ENCODE data around the gene CDH7. TPM values are rescaled to one million over a fixed set of nuclear protein-coding genes. Genes with fewer than 3 reads are reported as not detected.

The CDH7 gene
- total RNA-seq, result 2.3 TPM

- DNase-seq, result peak; percentile 38
These were observed at the start of gene CDH7 for GRCh38 chr18:65750389-65751154. Gene CDH7, plus strand, starts transcription at chr18:65751012. Its CDS starts 11,831 bp downstream, at chr18:65762843.

DNA sequence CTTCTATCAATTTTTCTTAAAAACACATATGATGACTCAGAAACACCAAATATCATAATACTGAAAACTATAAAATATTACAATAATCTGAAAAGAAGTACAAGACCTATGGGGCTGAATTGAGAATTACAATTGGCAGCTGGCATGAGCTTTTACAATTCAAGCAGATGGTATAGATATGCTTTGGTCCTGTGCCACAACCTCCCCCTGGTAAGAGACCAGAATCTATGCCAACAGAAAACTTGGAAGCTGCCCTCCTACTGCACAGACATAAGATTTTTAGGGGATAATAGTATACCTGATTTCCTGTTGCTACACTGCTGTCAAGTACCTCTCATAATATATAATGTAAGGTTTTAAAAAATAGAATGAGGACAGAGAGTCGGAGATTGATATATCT, 46.8 kb upstream of the CDH7 start:
- DNase-seq, result no peak

DNA sequence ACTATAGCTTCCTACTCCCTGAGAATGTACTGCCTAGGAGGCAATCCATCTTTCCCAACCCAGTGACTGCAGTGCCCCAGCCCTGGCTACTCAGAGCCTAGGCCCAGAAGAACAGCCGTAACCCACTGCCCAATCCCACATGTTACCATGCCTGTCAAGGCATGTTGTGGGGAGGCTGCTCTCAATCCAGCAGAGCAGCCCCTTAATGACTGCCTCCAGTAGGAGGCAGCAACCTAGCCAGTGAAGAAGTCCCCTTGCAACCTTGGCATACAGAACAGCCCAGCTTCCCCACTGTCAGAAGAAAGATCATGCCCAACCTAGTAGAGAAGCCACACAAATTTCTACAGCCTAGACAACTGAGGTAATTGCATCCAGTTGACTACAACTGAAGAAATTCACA, 44.2 kb upstream of the CDH7 start:
- no peak for DNase-seq

DNA sequence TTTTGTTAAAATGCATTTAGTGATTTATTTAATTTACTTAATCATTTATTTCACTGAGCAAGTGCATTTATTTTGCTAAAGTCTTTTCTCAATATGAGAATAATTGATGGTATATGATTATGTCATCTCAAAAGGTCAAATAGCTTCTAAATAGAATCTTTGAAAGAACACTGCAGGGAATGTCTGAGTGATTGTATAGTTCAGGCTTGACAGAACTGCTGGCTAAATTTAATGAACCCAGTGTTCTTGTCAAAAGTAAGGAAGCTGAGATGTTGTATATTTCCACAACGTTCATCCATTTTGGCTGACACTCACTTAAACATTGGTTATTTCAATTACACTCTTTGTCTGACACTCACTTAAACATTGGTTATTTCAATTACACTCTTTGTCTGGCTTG, 39.3 kb upstream of the CDH7 start:
- no peak for DNase-seq

DNA sequence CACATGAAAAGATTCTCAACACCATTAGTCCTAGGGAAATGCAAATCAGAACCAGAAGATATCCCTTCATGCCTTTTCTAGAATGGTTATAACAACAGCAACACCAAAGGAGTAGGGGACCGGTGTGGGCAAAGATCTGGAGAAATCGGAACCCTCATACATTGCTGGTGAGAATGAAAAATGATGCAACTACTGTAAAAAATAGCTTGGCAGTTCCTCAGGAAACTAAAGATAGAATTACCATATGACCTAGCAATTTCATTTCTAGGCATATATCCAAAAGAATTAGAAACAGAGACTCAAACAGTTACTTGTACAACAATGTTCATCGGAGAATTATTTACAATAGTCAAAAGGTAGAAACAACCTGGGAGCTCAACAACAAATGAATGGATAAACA, 29.2 kb upstream of the CDH7 start:
- DNase-seq, result no peak

DNA sequence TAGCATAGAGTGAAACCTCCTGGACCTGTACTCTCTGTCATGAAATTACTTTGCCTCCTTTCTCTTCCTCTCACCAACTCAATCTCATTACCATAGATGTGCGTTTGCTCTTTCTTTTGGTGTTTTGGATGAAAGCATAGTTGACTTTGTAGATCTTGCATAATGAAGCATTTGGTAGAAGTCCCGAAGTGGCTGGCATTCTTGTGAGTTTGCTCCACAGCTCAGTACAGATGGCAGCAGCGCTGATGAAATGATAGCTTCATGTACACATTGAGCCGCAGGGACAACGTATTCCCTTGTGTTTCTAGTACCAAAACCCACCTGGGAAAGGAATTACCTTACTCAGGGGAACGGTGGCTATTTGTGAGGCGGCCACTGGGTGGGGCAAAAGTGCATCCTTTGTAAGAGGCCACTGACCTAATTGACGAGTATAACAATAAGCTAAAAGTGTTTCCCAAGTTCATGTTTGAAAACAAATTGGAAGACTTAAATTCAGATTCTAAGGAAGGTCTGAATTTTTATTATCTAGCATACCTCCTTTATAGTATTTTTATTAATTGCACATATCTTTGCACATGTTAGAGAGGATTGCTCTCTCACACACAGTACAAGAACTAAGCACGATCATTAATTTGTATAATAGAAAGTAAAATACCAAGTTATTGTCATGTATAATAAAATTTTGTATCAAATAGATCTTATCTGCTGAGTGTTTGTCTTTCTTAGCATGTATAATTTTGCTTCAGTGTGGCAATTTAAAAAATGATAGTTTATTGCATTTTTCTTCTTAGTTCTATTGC, 25.4 kb upstream of the CDH7 start:
- peak; percentile 1 for DNase-seq

DNA sequence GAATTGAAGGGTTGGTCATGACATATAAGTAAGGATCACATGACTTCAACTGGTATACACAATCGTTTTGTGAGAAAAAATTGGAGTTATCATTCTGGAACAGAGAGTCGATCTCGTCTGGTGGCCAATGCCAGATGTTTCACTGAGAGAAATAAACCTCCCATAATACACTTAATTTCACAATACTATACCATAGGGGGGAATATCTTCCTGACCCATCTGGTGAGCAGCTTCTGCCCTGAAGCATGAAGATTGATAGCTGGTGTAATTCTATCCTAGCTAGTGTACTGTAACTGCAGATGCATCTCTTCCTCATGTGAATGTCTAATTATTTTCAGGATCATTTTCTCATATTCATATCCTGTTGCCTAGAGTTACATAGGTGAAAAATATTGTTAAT, 15.7 kb upstream of the CDH7 start:
- no peak for DNase-seq

DNA sequence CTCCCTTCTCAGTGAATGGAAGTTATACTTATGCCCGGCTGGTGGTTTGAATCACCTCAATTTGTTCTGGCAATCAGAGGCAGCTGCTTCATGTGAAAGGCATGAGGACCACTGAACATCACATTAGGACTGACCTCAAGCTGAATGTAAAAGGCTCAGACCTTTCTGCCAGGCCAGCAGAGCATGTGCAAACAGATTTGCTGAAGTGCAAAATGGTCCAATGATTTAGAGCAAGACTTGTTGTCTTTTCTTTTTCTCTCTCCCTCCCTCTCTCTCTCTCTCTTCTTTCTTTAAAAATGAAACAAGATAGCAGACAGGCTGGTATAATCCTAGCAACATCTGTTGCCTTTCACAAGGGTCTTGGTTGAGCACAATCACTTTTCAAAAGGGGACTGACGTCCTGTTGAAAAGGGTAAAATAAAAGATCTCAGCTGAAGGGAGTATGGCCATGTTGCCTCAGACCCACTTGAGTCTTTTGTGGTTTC, 13.3 kb upstream of the CDH7 start:
- DNase-seq, result no peak

DNA sequence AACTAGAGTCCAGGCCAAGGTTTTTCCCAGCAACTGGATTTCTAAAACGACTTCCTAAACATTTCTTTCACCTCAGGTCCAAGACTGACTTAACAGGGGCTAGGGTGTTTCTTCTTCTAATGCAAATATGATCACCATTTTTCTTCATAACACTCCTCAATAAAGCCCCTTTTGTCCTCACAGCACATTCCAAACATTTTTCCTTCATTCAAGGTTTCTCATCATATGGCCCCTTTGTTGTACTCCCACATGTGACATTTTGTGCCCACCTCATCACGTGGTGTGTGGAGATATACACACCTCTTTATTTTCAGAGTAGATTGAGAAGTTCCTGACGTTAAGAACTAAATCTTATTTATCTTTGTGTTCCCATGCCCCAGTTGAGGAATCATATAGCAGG, 3.9 kb upstream of the CDH7 start:
- DNase-seq, result no peak

DNA sequence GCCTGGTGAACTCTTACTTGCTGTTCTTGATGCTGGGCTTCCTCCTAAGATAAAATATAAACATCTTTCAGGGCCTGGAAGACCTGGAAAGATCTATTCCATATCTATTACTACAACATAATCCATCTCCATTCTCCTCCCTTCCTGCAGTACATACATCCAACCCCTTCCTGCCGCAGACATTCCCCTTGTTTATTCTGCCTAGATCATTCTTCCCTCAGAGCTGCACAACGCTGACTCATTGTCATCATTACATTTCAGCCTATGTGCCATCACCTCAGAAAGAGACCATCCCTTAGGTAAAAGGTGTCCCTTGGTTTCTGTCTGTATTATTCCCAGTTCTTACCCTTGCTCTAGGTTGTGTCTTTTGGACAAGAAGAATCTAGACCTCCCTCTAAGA, 2.5 kb upstream of the CDH7 start:
- DNase-seq, result no peak

GRCh38 chr18:65749841-65750240, 971 bp upstream of the CDH7 start:
- no peak for DNase-seq

GRCh38 chr18:65751155-65752085, 608 bp downstream of the CDH7 start:
- peak; percentile 27 for DNase-seq

GRCh38 chr18:65752625-65753325, 2.0 kb downstream of the CDH7 start:
- DNase-seq, result no peak

DNA sequence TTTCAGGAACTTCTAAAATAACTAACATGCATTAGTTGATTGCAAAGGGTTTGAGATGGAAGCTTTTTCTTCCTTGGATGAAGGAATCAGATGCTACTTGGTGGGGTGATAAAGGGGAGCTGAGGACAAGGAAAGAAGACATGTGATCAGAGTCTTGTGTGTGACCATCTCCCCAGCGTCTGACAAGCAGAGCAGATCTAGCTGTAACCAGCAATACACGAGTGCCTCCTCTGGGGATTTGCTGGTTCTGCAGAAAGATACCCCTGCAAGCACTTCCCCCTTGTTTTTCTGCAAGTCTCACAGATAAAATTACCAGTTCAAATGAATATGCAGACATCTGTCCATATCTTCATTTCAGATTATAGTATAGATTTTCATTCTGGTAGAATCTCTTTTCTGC, 2.7 kb downstream of the CDH7 start:
- DNase-seq, result peak; percentile 8

GRCh38 chr18:65754121-65754520, 3.3 kb downstream of the CDH7 start:
- no peak for DNase-seq

- DNase-seq, result no peak
These were observed 4.8 kb downstream of the CDH7 start for GRCh38 chr18:65755616-65756015.

GRCh38 chr18:65760457-65760856, 9.6 kb downstream of the CDH7 start:
- DNase-seq, result no peak

DNA sequence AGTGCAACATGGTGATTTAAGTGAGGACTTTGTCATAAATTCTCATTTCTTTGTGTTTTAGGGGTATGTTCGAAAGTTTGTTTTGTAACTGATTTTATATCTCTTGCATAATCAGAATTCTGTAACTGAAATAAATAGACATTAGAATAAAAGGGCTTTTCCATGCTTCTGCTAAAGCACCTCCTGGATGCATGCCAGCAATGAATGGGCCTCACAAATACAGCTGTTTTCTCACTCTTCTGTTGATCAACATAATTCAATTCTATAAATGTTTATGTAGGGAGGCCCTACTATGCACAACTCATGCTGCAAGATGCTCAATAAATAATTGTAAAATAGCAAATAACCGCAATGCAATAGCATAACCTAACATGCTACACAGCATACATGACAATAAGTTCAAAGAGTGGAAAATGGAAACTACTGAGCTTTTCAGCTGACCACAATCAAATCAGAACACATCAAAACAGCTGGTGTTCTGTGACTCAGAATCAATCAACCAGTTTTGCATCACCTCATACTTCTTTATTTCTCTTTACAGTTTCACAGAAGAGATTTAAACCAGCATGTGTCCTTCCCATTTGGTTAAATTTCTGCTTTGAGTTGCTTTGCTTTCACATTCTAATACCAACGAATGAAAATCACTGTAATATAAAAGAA, 11.0 kb downstream of the CDH7 start:
- DNase-seq, result no peak

- no peak for DNase-seq
These were observed 11.7 kb downstream of the CDH7 start for GRCh38 chr18:65762556-65762955.

DNA sequence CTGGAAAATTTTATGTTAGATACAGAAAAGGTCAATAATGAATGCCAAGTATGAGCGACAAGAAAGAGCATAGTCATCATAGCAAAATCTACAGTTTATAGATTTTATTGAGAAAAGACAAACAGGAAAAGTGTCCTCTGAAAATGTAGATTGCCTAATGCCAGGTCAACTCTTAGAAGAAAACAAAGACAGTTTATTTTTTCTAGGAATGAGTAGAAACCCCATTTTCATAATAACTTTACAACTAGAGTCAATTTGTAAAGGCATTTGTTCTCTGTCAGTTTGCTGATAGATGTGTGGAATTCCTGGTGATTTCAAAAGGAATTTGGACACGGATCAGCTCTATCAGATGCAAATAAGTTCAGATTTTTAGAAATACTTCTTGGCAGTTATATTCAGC, 16.6 kb downstream of the CDH7 start:
- no peak for DNase-seq

- no peak for DNase-seq
These were observed 17.4 kb downstream of the CDH7 start for GRCh38 chr18:65768120-65768778.

All from occipital lobe (tissue), 2 donors.